GM19240 (cell line): Measurements from ENCODE around the gene MRGPRE.

Experiments used
- DNase-seq: peaks from one replicate; pipeline ENCODE4 v3.0.0; 2011; ENCODE audit warnings: low spot score; ENCODE audit not compliant: insufficient read length

The MRGPRE gene

DNA sequence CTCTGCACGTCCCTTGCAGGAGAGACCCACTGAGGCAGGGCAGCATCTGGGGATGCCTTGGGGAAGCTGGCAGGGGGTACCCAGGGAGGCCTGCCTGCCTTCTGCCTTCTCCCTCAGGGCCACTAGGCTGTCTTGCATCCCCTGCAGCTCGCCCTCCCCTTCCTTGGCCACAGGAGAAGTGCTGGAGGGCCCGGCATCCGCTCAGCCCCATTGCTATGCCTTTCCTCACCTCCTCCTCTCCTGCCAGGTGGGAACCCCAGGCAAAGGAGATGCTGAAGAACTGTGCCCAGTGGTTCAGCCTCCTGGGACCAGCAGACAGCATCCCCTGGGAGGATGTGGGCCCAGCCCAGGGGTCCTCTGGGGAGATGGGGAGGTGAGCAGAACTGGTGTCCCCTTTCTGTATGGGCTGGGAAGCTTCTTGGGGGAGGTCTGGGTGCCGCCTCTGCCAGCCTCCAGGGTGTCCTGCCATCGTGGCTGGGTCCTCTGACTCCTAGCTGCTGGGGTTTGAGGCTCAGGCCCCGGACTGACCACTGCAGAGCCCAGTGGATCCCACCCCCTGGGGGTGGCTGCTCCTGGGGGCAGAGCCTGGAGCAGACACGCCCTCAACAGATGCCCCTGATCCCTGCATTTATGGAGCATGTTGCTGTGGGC is 34.2 kb downstream of the MRGPRE start:
- no peak for DNase-seq

DNA sequence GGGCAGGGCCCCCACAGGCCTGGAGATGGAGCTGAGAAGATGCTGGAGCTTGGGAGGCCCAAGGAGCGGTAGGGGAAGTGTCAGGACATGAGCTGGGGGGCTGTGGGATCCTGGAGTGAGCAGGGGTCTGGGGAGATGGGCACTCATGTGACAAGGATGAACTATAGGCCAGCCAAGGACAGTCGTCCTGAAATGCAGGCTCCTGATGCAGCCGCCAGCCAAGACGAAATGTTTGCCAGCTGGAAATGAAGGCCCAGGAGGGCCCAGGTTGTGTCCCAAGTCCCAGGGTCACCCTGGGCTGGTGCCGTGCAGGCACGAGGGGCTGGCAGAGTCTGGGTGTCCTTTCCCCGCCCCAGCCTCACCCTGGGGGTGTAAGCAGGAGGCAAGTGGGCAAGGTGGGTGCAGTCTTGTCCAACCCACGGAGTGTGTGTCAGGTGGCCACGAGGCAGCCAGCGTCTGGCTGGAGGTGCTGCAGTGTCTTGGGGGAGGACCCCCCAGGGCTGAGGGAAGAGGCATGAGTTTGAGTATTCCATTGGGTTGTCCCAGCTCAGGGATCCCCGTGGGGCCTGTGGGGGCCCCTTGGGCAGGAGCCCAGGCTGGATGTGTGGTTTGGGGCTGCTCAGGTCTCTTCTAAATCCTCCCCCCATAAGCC is 35.0 kb downstream of the MRGPRE start:
- no peak for DNase-seq

DNA sequence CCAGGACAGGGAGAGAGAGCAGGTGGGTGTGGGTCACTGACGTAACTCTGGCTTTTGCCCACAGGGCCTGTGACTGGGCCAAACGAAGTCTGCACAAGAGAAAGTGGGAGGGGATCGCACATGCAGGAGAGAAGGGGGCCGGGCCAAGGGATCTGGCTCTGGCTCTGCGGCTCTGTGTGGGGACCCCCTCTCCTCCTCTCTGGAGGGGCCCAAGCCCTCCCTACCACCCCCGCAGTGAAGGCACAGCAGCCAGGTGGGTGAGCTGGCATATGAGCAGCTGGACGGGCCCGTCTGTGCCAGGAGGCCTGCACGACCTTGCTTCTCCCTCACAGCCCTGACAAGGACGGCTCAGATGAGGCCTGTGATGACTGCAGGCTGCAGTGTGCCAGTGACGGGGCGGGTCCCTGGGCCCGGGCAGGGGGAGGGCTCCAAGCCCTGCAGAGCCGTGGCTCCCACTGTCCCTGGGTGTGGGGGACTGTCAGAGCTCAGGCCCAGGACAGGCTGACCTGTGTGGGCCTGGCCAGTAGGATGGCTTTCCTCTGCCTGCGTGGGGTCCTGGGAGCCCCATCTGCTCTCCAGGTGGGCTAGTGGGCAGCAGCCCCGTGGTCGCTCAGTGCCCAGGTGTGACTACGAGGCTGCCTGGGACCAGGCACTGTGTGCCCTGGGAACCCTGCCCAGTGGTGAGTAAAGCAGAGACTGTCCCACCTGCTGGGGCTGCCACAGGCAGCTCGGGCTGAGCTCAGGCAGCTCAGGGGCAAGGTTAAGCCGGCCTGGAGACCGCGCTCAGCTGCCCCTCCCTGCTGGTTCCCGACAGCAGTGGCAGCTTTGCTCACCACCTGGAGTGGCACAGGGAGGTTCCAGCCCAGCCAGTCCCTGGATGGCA is 35.8 kb downstream of the MRGPRE start:
- DNase-seq, result no peak

DNA sequence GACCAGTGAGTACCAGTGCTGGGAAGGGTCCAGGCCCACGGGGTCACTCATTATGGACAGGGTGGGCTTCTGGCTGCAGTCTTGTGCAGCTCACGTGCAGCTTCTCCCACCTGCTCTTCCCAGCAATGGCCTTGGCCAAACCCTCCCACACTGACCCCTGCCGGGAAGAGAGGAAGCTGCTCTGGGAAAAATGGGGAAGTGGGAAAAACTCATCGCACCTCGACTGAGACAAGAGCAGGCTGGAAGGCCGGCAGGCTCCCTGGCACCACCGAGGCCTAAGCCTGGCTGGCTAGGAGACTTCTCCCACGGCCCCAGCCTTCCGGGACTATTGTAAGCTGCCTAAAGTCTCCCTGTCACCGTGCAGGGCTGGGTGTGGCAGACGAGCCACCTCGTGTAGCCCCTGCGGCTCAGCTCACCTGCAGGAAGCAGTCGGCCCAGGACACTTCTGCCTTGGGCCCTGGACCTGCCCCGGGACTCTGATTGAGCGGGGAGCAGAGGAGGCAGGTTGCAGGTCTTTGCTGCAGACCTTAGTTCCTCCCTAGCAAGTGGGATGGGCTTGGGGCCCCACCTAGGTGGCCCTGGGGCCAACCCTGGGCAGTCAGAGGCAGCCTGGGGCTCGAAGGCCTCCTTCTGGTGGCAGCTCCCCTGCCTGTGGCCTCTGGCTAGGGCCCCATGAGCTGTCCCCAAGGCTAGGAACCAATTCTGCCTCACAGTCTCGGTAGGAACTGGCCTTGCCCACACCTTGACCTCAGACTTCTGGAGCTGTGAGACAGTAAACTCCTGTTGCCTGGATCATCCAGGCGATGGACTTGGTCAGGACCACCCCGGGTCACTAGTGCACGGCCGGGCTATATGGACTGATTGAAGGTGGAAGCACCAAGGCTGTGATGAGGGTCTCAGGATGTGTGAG is 36.7 kb downstream of the MRGPRE start:
- no peak for DNase-seq

DNA sequence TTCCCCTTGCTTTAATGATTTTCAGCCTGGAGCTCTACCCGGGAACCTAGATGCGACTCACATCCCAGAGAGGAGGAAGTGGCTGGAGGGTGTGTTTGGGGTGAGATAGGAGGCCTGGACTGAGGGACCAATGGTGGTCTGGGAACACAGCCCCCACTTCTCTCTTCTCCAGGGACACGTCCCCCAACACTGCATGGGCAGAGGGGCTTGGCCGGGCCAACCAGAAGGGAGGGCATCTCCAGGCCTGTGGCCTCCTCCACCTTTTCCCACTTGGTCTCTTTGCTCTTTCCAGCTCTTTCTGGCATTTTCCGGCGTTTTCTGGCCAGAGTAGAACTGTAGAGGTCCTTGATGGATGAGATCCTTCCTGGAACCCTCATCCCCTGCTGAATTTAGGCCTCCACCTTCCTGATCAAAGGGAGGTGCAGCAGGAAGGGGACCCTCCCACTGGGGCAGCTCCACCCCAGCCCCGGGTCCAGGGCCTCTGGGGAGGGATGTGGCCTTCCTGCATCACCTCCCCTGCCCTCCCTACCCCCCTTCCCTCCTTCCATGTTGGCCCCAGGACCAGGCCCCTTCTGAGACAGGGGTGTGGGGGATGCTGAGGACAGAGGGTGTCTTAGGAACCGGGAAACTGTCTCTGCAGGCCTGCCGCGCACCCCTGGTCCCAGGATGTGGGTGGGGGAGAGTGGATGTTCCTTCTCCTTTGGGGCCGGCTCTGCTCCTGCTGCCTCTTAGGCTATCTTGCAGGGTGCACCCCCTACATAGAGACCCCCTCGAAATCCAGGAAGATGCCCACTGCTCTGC is 38.0 kb downstream of the MRGPRE start:
- no peak for DNase-seq

DNA sequence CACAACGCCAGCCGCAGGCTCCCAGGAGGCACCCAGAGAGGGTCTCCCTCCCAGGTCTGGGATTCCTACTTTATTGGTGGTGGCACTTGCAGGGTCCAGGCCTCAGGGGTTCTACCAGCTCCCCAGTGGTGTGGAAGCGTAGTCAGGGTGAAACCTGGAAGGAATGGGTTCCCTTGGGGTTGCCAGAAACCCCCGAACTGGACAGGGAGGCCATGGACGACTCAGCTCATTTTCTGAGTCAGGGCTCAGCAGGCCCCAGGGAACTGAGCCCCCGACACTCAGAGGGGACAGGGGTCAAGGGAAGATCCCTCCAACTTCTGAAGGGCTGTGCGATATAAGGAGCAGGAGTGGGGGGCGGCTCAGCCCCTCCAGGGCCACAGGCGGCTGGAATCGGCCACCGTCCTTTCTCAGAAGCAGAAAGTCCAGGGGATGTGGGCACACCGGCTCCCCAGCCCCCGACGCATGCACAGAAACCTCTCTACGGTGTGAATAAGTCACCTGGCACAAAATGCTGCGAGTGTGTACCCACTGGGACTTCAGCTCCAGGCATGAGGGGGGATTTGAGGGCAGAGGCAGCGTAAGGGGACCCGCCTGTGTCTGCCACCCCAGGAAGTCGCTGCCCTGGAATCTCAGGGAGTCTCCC is 38.7 kb downstream of the MRGPRE start:
- DNase-seq, result no peak

DNA sequence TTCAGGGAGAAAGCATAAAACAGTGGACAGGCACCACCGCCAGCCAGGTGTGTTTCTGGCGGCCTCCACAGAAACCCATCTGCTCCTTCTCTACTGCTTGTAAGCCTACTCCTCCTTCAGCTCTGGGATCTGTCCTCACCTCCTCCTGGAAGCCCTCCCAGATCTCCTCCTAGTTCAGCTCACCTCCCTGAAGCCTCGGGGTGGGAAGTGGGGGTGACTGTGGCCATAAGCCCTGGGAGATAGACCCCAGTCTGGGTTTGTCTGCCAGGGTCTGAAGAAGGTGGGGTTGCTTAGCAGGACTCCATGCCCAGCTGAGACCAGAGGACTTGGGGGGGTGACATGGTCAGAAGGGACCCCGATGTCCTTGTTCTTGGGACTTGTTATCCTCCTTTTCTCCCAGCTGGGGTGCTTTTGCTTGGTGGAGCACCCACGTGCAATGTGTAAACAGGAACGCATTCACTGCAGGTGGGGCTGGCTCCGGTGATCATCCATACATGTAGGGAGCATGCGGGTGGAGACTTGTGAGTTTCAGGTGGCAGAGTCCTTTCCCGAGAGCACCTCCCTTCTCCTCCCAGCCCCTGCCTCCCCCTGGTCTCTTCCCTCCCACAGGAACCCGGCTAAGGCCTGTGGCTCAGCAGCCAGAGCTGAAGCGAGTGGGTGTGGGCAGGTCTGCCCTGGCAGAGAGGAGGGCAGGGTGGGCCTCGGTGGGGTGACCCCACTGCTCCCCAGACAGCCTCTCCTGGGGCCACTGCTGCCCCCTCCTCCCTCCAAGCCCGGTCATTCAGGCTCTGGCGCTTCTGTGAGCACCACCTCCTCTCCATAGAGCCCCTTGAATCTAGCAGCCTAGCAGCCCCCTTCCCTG is 39.5 kb downstream of the MRGPRE start:
- no peak for DNase-seq

DNA sequence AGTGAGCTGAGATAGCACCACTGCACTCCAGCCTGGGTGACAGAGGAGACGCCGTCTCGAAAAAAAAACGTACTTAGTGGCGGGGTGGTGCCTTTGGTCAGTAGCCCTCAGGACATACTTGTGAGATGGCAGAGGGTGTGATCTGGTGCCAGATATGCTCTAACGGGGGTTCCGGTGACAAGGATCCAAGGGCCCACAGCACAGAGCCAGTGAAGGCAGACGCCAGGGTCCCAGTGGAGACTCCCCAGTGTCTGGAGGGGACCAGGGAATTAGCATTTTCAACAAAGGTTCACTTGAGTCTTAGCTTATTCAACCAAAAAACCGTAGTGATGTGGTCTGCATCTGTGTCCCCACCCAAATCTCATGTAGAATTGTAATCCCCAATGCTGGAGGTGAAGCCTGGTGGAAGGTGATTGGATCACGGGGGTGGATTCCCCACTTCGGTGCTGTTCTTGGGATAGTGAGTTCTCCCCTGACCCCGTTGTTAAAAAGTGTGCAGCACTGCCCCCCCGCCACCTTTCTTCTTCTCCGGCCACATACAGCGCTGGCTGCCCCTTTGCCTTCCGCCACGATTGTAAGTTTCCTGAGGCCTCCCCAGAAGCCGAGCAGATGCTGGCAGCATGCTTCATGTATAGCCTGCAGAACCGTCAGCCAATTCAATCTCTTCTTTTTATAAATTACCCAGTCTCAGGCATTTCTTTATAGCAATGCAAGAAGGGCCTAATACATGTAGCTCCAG is 40.5 kb downstream of the MRGPRE start:
- no peak for DNase-seq

DNA sequence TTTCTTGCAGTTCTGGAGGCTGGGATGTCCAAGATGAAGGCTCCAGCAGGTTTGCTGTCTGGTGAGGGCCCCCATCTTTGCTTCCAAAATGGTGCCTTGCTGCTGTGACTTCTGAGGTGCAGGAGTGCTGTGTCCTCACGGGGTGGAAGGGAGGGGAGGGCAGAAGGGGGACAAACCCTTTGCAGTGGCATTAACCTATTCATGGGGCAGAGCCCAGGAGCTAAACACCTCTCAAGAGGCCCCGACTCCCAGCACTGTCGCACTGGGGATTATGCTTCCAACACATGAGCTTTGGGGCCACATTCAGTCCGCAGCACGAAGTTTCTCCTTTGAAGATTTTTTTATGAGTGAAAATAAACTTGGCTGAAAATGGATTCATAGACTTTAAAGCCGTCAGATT is 41.6 kb downstream of the MRGPRE start:
- no peak for DNase-seq

DNA sequence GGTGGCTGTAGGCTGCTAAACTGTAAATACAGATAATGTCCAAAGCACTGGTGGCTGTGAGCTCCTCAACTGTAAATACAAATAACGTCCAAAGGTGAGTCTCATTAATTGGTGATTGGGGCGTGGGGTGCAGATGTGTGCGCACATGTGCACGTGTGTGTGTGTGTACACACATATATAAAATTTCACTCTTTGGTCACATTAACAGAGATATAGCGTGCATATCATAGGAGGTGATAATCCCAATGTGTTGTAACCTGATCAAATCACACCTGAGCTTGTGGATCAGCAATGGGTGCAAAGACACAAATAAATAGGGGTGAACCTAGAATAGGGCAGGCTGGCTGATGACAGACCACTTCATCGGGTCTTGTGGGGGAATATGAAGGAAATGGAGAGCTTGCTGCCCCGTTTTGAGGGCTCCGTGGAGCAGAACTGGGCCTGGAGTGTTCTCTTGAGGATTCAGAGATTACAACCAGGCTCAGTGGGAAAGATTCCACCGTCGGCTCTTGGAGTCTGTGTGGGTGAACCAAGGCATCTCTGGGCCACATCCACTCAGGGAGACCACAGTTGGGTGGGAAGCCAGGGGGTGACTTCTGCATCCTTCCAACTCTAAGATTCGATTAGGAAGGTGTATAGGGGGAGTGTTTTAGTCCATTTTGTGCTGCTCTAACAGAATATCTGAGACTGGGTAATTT is 42.2 kb downstream of the MRGPRE start:
- no peak for DNase-seq

DNA sequence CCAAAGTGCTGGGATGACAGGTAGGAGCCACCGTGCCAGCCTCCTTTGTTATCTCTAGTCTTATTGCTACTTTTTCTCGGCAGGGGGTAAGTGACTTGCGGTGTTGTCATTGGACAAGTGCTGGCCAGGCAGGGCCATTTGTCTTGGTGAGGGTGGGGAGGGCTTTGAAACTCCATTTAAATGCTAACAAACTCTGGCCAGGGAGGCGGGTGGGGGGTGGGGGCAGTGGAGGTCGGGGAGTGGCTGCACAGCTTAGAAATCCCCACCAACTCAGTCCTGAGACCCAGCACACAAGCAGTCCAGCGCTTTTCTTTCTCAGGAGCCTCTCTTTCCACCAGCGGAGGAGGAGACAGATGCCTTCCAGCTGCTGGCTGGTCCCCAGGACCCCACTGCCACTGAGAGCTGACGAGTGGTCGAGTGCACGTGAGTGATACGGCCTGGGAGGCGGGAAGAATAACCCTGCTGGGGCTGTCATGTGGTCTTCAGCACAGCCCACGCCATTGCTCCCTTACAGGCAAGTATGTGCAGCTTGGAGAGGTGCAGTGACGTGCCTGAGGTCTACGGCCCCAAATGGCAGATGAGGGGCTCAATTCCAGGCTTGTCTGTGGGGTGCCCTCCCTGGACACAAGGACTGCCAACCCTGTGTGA is 42.9 kb downstream of the MRGPRE start:
- DNase-seq, result no peak

DNA sequence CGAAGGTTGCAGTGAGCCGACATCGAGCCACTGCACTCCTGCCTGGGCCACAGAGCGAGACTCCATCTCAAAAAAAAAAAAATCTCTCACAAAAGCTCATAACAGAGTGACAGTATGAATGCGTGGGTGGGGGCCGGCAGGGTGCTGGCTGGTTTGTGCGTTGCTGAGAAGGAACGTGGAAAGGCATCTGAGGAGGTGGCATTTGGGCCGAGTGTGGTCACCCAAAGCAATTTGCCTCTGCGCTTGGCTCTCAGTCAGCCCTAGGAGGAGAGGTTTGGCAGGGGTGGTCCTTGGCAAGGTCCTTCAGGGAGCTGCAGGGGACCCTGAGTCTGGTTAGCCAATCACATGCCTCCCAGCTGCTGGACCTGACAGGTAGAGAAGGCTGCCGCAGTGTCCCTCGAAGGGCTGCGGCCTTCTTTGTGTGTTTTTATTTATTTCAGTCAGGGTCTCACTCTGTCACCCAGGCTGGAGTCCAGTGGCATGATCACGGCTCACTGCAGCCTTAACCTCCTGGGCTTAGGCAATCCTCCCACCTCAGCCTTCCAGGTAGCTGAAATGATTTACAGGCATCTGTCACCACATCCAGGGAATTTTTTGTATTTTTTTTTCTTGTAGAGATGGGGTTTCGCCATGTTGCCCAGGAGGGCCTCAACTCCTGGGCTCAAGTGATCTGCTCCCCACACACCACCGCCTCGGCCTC is 43.6 kb downstream of the MRGPRE start:
- DNase-seq, result no peak

DNA sequence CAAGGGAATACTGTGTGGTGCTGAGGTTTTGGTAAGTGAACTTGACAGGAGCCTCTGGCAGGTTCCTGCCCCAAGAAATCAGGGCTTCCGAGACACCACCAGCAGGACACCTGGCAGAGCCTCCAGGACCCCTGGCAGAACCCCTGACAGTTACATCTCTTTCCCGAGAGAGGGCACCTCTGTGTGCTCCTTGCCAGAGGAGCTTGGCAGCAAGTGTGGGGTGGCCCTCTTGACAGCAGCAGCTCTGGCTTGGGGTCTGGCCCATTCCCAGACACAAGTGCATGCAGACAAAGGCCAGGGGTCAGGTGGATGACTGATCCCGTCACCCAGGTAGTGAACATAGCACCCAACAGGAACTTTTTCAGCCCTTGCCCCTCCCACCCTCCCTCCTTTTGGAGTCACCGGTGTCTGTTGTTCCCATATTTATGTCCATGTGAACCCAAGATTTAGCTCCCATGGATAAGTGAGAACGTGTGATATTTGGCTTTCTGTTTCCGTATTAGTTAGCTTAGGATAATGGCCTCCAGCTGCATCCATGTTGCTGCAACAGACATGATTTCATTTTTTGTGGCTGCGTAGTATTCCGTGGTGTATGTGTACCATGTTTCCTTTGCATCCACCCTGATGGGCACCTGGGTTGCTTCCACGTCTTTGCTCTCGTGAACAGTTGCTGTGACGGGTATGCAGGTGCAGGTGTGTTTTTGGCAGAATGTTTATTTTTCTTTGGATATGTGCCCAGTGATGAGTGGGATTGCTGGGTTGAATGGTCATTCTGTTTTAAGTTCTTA is 45.9 kb downstream of the MRGPRE start:
- DNase-seq, result no peak

DNA sequence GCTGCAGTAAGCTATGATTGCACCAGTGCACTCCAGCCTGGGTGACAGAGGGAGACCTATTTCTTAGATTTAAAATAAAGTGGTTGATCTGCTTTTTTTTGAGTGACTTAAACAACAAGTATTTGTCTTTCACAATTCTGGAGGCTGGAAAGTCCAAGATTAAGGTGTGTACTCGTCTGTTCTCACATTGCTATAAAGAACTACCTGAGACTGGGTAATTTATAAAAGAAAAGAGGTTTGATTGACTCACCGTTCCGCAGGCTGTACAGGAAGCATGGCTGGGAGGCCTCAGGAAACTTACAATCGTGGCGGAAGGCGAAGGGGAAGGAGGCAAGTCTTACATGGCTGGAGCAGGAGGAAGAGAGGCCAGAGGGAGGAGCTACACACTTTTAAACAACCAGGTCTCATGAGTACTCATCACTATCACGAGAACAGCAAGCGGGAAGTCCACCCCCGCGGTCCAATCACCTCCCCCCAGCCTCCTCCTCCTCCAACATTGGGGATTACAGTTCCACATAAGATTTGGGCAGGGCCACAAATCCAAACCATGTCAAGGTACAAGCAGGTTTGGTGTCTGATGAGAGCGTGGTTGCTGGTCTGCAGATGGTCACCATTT is 47.4 kb downstream of the MRGPRE start:
- DNase-seq, result no peak

DNA sequence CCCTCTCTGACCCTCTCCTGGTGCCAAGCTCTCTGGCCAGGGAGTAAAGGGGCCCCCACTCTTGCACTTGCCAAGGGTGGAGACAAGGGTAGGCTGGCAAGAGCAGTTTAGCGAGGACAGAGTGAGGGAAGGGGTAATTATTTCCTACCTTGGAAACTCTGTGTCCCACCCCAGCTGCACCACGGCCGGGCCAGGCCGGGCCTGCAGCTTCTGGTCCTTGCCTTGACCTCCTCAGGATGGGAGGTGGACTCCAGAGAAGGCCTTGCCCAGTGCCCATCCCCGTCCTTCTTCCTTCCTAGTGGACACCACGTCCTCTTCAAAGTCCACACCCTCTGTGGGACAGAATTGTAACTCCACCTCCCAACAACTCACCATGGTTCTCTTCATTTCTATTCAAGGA is 48.7 kb downstream of the MRGPRE start:
- no peak for DNase-seq
